GM12878 (cell line): ENCODE data around the gene BOD1L1. TPM values are rescaled to one million over a fixed set of nuclear protein-coding genes. Genes with fewer than 3 reads are reported as not detected.

ENCODE experiments used
- ATAC-seq: fragments of 200-7000 bp; cut with Tn5 transposase; 3 replicates; pipeline ENCODE4 v1.9.1; 2020; ENCODE audit warnings: mild to moderate bottlenecking, moderate library complexity
- BruUV-seq: library from RNA; stranded (reverse); fragments of 400-500 nt; replicated peaks from 2 replicates; lab custom pipeline; 2021; lab: Mats Ljungman, UMichigan
- CTCF ChIA-PET: fragments of 300-600 bp; sonication (Branson Sonifier 250); formaldehyde crosslinking; extraction: SDS; loops from one replicate; lab custom pipeline; 2021; ENCODE audit warnings: inconsistent platforms; lab: Yijun Ruan, JAX
- POLR2A ChIA-PET: fragments of 350-600 bp; formaldehyde crosslinking; extraction: SDS; loops from one replicate; lab custom pipeline; 2021; ENCODE audit warnings: inconsistent platforms; lab: Charles Lee
- RAD21 ChIA-PET: fragments of 300-600 bp; sonication (Branson Sonifier 250); formaldehyde crosslinking; loops from one replicate; lab custom pipeline; 2023; ENCODE audit warnings: antibody characterized with exemption; ENCODE audit not compliant: unreplicated experiment; lab: Charles Lee
- SMC1A ChIA-PET: fragments of 300-600 bp; sonication (Branson Sonifier 250); formaldehyde crosslinking; loops from one replicate; lab custom pipeline; 2023; ENCODE audit not compliant: unreplicated experiment, uncharacterized antibody; lab: Charles Lee
- DNase-seq: peaks from one replicate; pipeline ENCODE4 v3.0.0-alpha.2; 2011; ENCODE audit warnings: low read depth, low spot score
- FAIRE-seq: peaks from 3 replicates; lab custom pipeline; 2011; peaks lifted over from hg19 to GRCh38; lab: Jason Lieb, UNC
- H2AFZ ChIP-seq: 2 replicates; pipeline ENCODE4 v1.6.0; 2011; ENCODE audit warnings: low read depth, low read length, control low read depth; ENCODE audit not compliant: control insufficient read depth
- H3K27ac ChIP-seq: 2 replicates; pipeline ENCODE4 v1.5.1; 2011; ENCODE audit warnings: control low read depth; ENCODE audit not compliant: control insufficient read depth, insufficient read depth
- H3K27me3 ChIP-seq, 2 experiments: replicated peaks in 1 of 2; 2 replicates each; pipeline versions ENCODE4 v1.6.0 to v1.6.1; 2011; ENCODE audit warnings: low read length in 1 of 2; ENCODE audit not compliant: control insufficient read depth in 2 of 2, insufficient read depth in 2 of 2
- H3K36me3 ChIP-seq, 2 experiments: 2 replicates each; pipeline ENCODE4 v1.5.1; 2011; ENCODE audit warnings: low read length in 1 of 2; ENCODE audit not compliant: control insufficient read depth in 2 of 2, insufficient read depth in 2 of 2
- H3K4me1 ChIP-seq: 2 replicates; pipeline ENCODE4 v1.6.1; 2011; ENCODE audit warnings: mild to moderate bottlenecking, low read length, moderate library complexity, mixed read lengths; ENCODE audit not compliant: control insufficient read depth, insufficient read depth
- H3K4me2 ChIP-seq: 2 replicates; pipeline ENCODE4 v1.6.0; 2011; ENCODE audit warnings: control low read depth; ENCODE audit not compliant: control insufficient read depth, insufficient read depth
- H3K4me3 ChIP-seq: fragments of 200-600 bp; sonication (generic); 2 replicates; pipeline ENCODE4 v1.5.1; 2016
- H3K79me2 ChIP-seq: 2 replicates; pipeline ENCODE4 v1.6.0; 2011; ENCODE audit warnings: low read length; ENCODE audit not compliant: control insufficient read depth, insufficient read depth
- H3K9ac ChIP-seq: 2 replicates; pipeline ENCODE4 v1.8.0; 2011; ENCODE audit warnings: low read length, control low read depth, mixed read lengths; ENCODE audit not compliant: control insufficient read depth, insufficient read depth
- H3K9me3 ChIP-seq: replicated peaks from 3 replicates; pipeline ENCODE4 v1.5.1; 2011; ENCODE audit warnings: mild to moderate bottlenecking, low read length; ENCODE audit not compliant: control insufficient read depth, insufficient read depth
- H4K20me1 ChIP-seq: 2 replicates; pipeline ENCODE4 v1.6.0; 2011; ENCODE audit not compliant: control insufficient read depth, insufficient read depth
- CBX5 ChIP-seq: sonication (generic); IDR thresholded peaks from 2 replicates; pipeline ENCODE4 v1.6.1; 2016; ENCODE audit warnings: low read depth, moderate library complexity, mild to moderate bottlenecking, inconsistent platforms
- CEBPZ ChIP-seq: fragments of 150-350 bp; IDR thresholded peaks from 2 replicates; pipeline ENCODE4 v1.6.1; 2016; ENCODE audit warnings: low read depth, low read length
- GABPA ChIP-seq: IDR thresholded peaks from 2 replicates; pipeline ENCODE4 v1.6.1; 2014; ENCODE audit warnings: antibody characterized with exemption, low read depth, mild to moderate bottlenecking, inconsistent platforms
- HDGF ChIP-seq: fragments of 450-650 bp; IDR thresholded peaks from 2 replicates; pipeline ENCODE4 v1.6.1; 2016; ENCODE audit warnings: antibody characterized with exemption
- TARDBP ChIP-seq: IDR thresholded peaks from 2 replicates; pipeline ENCODE4 v1.6.1; 2016; ENCODE audit warnings: borderline replicate concordance
- USF1 ChIP-seq: IDR thresholded peaks from 2 replicates; pipeline ENCODE4 v1.6.1; 2011; ENCODE audit warnings: borderline replicate concordance, low read depth, mild to moderate bottlenecking, moderate library complexity, mixed read lengths, low read length; ENCODE audit not compliant: insufficient read depth; ENCODE audit errors: extremely low read length
- ZNF217 ChIP-seq: fragments of 450-650 bp; IDR thresholded peaks from 2 replicates; pipeline ENCODE4 v1.6.1; 2017; ENCODE audit warnings: antibody characterized with exemption, mild to moderate bottlenecking
- WGBS: methylation state at CpG from one replicate; pipeline ENCODE4 v1.1.6; 2016; ENCODE audit warnings: low lambda C conversion rate; ENCODE audit not compliant: insufficient replicate concordance, insufficient coverage; ENCODE audit errors: missing lambda C conversion rate; 5-methylcytosine and 5-hydroxymethylcytosine counted together
- in situ Hi-C: fragments of 300-500 bp; cut with MboI; formaldehyde crosslinking; loops from 9 replicates; pipeline ENCODE4 v1.14.3; 2018; ENCODE audit warnings: mixed read lengths
- intact Hi-C: fragments of 100-400 bp; cut with micrococcal nuclease; formaldehyde crosslinking; loops from one replicate; pipeline ENCODE4 v1.14.2; 2022; ENCODE audit not compliant: unreplicated experiment
- polyA plus RNA-seq, 11 experiments: library from polyadenylated mRNA; depleted of rRNA in 4 of 11; unstranded in 6 of 11; stranded (reverse) in 5 of 11; fragments of >200 nt; fragmentation: Nextera tagmentation in 4 of 11; fragmentation: Illumina TruSeq in 1 of 11; extraction: Ambion mirVana in 4 of 11; extraction: Trizol in 1 of 11; gene quantifications; 1 replicate in 1 of 11; 2 replicates in 10 of 11; pipeline versions ENCODE4 v1.2.1 to v1.2.3, GENCODE V29; 2011 to 2016; ENCODE audit warnings: inconsistent platforms in 2 of 11, missing spikeins in 2 of 11, low read depth in 1 of 11
- total RNA-seq, 4 experiments: library from RNA; depleted of rRNA in 3 of 4; stranded (reverse); fragments of >200 nt in 3 of 4; fragmentation: Illumina TruSeq in 1 of 4; extraction: Trizol in 1 of 4; gene quantifications; 2 replicates each; pipeline versions ENCODE4 v1.2.1 to v1.2.3, GENCODE V29; 2013 to 2021

Gene BOD1L1
- total and polyA plus RNA-seq, 10 of the 15 experiments (the other 5 are each of a cell fraction or from before 2014, with no cell fraction given) = 6.8 to 41.6 (median 24.3) TPM

GRCh38 chr4:13641084-13641483, 13.6 kb upstream of the BOD1L1 start:
- ChIA-PET RAD21 (interaction anchor here (0.9 kb wide), 1 partner anchor 10 kb away, joined by 3 read pairs; no protein-coding TSS in a partner anchor), SMC1A (interaction anchor here (1.5 kb wide), 1 partner anchor 13 kb away, joined by 7 read pairs; the partner anchor contains the start of gene BOD1L1), POLR2A (no interaction called here), CTCF (interaction anchor here (1.2 to 3.1 kb wide), 2 partner anchors 13 to 15 kb away, joined by 3 to 14 read pairs; no protein-coding TSS in a partner anchor)
- Histone ChIP-seq H3K27ac (no peak overlapping the region), H3K9ac (no peak overlapping the region), H4K20me1 (no peaks in the 10 kb centered on the region), H3K9me3 (no peaks in the 10 kb centered on the region), H3K79me2 (no peaks in the 10 kb centered on the region), H2AFZ (no peak overlapping the region), H3K36me3 (no peaks in the 10 kb centered on the region), H3K4me1 (no peaks in the 10 kb centered on the region), H3K27me3 (no peaks in the 10 kb centered on the region; a peak in 1 of 4 replicates), H3K4me3 (no peak overlapping the region), H3K4me2 (no peak overlapping the region)
- no peak for ATAC-seq
- DNase-seq = no peak
- no peak for TF ChIP-seq TARDBP
- no peak for TF ChIP-seq HDGF
- TF ChIP-seq CBX5 = no peak
- TF ChIP-seq CEBPZ = no peak
- no peak for TF ChIP-seq ZNF217
- no peak for TF ChIP-seq GABPA
- no peak for TF ChIP-seq USF1
- WGBS = 18% methylated on average over 6 of the region's 6 CpGs
- no TSS peak for BruUV-seq
- FAIRE-seq = no peak
- intact Hi-C loops (no loop called here), in situ Hi-C loops (no loop called here)
